ENCODE results near the gene TBR1.

Gene TBR1

DNA sequence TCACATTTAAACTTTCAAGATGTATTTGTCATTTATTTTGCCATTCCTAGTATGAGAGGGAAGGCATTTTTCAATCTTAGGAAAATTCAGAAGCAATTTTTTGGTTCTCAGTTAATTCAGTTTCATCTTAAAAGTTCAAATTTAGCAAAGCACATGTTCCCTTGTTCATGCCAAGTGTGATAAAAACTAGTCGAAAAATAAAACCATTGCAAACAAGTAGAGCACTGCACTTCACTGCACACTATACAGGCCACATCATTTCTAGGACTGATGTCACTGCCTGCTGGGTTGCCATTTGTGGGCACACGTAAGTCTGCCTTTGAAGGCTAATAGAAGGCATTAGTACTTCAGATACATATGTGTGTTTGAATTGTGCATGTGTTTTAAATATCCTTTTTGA lies 14.3 kb downstream of the TBR1 start:
- DNase-seq = no peak

DNA sequence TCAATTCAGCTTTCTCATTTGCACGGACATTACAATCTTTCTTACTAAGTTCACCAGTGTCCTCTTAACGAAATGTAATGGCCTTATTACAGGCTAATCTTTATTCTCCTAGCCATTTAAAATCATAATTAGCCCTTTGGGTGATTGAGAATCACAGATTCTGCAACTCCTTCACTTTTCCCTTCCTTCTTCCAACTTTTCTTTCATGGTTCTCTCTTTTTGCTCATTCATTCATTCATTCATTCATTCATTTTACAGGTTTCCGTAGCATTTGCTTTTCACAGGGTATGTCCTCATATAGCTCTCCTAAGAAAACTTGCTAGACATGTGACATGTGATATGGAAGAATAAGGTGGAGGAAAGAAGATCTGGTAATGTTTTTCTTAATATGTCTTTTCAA lies 16.0 kb downstream of the TBR1 start:
- no peak for DNase-seq

DNA sequence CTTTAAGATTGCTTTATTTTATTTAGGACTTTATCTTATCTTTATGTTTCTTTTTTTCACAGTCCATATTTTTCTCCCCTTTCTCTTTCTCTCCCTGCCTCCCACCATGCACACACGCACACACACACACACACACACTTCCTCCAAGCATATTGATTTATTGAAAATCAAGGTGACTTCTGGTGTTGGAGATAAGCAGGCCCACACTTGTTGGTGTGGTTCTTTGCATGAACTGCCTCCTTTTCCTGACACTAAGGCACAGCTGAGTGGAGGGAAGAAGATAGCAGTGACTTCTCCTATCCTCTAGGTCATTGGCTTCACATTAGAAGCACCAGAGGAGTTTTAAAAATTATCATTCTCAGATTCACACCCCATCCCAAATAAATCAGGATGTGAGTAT lies 18.0 kb downstream of the TBR1 start:
- DNase-seq = no peak

DNA sequence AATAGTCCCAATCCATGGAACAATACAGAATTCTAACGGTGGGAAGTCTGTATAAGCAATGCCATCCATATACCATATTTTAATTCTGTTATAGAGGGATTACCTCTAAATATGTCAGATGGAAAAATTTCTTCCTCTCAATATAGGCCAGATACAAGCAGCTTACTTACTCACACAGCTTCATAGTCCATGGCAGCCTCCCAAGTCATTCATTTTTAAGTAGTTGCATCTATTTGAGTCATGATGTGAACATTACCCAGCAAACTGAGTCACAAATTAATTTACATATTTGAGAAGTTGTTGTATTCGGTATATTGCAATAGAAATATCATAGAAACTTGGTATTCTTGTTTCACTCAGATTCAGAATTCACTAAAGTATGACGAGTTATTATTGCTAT lies 20.3 kb downstream of the TBR1 start:
- no peak for DNase-seq

DNA sequence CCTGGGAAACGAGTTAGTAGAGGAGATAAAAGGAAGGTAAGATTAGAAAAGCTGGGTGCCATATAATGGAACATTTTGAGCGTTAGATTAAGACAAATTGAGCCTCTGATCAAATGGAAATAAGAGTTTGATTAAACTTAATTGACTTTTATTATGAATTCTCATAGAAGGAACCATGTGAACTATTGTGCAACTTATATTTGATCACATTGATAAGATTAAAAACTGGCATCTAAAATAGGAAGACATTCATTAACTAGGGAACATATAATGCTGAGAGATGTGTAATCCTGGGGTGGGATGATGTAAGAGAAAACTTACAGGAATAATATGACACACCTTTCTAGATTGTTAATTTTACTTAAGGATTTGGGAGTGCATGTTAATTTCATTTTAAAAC lies 22.5 kb downstream of the TBR1 start:
- DNase-seq = no peak

DNA sequence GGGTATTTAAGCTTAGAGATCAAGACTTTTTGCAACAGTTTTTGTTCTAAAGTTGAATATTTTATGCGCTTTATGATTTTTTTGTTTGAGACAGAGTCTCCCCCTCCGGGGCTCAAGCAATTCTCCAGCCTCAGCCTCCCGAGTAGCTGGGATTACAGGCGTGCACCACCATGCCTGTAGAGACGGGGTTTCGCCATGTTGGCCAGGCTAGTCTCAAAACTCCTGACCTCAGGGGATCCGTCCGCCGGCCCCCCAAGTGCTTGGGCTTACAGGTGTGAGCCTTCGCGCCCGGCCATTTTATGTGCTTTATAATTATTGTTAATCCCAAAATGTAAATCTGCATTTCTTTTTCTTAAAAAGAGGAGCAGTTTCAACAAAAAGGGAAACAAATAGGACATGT lies 29.0 kb downstream of the TBR1 start:
- no peak for DNase-seq

DNA sequence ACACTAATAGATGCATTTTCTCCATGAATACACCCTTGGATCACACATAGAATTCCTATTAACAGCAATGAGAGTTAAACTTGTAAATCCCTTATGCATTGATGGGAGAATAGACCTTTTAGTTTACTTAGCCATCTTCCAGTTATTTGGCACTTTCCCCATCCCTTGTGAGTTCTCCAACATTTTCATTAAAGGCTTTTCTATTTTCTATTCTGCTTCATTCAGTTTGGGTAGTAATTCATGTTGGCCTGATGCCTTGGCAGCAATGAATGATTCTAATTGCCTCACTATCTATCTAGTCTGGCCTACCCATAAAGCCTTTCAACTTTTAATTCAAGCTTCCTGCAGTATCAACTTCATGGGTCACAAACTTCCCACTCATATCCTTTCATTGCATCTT lies 32.3 kb downstream of the TBR1 start:
- DNase-seq = no peak

DNA sequence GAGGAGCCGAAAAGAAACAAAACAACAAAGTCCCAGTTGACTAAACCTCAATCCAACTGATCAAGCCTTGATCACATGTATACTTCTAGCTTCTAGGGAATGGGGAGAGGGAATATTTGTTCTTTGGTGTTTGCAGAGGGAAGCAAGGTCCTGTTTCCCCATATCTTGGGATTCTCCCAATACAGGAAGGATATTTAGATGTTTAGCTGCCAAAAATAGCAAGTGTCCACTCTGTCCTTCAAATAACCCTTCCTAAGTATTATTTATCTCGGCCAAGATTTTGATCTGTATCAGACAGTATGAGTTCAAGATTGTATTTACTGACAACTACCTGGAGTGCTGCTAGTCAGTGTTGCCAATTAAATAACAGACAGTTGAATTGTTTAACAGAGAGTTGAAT lies 55.5 kb downstream of the TBR1 start:
- DNase-seq = no peak

DNA sequence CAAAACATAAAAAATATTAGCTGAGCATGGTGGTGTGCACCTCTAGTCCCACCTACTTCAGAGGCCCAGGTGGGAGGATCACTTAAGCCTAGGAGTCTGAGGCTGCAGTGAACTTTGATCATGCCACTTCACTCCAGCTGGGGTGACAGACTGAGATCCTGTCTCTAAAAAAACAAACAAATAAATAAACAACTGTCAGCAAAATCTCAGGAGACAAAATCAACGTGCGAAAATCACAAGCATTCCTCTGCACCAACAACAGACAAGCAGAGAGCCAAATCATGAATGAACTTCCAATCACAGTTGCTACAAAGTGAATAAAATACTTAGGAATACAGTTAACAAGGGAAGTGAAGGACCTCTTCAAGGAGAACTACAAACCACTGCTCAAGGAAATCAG lies 58.8 kb downstream of the TBR1 start:
- DNase-seq = no peak

All from activated gamma-delta T cell treated with Interleukin-2 at 50 U/mL for 16 hours (primary cell).